Right atrium auricular region (tissue), 2 donors: ENCODE data around the gene PRRT3. TPM values are rescaled to one million over a fixed set of nuclear protein-coding genes. Genes with fewer than 3 reads are reported as not detected.
"Not testable (repeated sequence)": the region's sequence is repeated elsewhere in the genome, so short reads cannot be mapped to it uniquely, and the experiment has no call there.

Source experiments
- DNase-seq: peaks from one replicate; pipeline ENCODE4 v3.0.0-alpha.2; 2019; ENCODE audit warnings: low spot score
- H3K27ac ChIP-seq, 2 donors: fragments of 200-600 bp; sonication (generic); 1 replicate in 1 of 2; 2 replicates in 1 of 2; pipeline ENCODE4 v1.5.1; 2016 to 2019
- H3K27me3 ChIP-seq, 2 donors: fragments of 200-600 bp; sonication (generic); one replicate each; pipeline versions ENCODE4 v1.5.1 to v1.6.0; 2017 to 2019
- H3K36me3 ChIP-seq: fragments of 200-600 bp; sonication (generic); one replicate; pipeline ENCODE4 v1.5.1; 2016
- H3K4me1 ChIP-seq, 2 donors: fragments of 200-600 bp; sonication (generic); one replicate each; pipeline versions ENCODE4 v1.5.1 to v1.6.0; 2017 to 2019
- H3K4me3 ChIP-seq, 2 donors: fragments of 200-600 bp; sonication (generic); 1 replicate in 1 of 2; 2 replicates in 1 of 2; pipeline ENCODE4 v1.5.1; 2017 to 2019; ENCODE audit warnings: mild to moderate bottlenecking in 1 of 2, moderate library complexity in 1 of 2
- H3K9me3 ChIP-seq, 2 donors: fragments of 200-600 bp; sonication (generic); one replicate each; pipeline ENCODE4 v1.5.1; 2019
- total RNA-seq, 2 donors: library from RNA; depleted of rRNA; stranded (reverse); fragments of >200 nt; gene quantifications; one replicate each; pipeline ENCODE4 v1.1.0, GENCODE V29; 2016
- TF ChIP-seq, protein P1 (sequence below), 2 donors: fragments of 200-600 bp; sonication (generic); IDR thresholded peaks; one replicate each; pipeline ENCODE4 v1.5.1; 2019; ENCODE audit warnings: antibody characterized with exemption in 2 of 2

PRRT3 gene
- total RNA-seq, 2 donors from 2014 or later: 1.4 to 1.9 TPM

DNA sequence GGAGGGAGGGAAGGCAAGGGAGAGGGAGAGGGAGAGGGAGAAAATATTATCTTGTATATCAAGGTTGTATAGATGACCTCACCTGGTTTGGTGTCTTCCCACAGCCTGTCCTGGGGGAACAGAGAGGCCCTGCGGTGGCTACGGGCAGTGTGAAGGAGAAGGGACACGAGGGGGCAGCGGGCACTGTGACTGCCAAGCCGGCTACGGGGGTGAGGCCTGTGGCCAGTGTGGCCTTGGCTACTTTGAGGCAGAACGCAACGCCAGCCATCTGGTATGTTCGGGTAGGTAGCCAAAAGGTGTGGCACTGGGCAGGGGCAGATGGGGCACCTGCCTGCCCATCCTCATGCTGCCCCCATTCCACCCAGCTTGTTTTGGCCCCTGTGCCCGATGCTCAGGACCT is 11.5 kb downstream of the PRRT3 start:
- H3K4me1 ChIP-seq: peaks cover 0 to 7% of the 10 kb centered on the region in 2 donors
- H3K36me3 ChIP-seq: peaks cover 41% of the 10 kb centered on the region
- DNase-seq: no peak
- no peak overlapping the region for H3K27ac ChIP-seq
- H3K4me3 ChIP-seq: no peak overlapping the region
- H3K27me3 ChIP-seq: no peaks in the 10 kb centered on the region
- H3K9me3 ChIP-seq: no peaks in the 10 kb centered on the region
- TF ChIP-seq, protein P1, sequence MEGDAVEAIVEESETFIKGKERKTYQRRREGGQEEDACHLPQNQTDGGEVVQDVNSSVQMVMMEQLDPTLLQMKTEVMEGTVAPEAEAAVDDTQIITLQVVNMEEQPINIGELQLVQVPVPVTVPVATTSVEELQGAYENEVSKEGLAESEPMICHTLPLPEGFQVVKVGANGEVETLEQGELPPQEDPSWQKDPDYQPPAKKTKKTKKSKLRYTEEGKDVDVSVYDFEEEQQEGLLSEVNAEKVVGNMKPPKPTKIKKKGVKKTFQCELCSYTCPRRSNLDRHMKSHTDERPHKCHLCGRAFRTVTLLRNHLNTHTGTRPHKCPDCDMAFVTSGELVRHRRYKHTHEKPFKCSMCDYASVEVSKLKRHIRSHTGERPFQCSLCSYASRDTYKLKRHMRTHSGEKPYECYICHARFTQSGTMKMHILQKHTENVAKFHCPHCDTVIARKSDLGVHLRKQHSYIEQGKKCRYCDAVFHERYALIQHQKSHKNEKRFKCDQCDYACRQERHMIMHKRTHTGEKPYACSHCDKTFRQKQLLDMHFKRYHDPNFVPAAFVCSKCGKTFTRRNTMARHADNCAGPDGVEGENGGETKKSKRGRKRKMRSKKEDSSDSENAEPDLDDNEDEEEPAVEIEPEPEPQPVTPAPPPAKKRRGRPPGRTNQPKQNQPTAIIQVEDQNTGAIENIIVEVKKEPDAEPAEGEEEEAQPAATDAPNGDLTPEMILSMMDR (IDR thresholded peaks at IDR 0.05): no peak

DNA sequence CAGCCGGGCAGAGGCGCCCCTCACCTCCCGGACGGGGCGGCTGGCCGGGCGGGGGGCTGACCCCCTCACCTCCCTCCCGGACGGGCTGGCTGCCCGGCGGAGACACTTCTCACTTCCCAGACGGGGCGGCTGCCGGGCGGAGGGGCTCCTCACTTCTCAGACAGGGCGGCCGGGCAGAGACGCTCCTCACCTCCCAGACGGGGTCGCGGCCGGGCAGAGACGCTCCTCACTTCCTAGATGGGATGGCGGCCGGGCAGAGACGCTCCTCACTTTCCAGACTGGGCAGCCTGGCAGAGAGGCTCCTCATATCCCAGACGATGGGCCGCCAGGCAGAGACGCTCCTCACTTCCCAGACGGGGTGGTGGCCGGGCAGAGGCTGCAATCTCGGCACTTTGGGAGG is 12.3 kb downstream of the PRRT3 start:
- peaks cover 41% of the 10 kb centered on the region for H3K36me3 ChIP-seq
- H3K27me3 ChIP-seq: not testable (repeated sequence)

DNA sequence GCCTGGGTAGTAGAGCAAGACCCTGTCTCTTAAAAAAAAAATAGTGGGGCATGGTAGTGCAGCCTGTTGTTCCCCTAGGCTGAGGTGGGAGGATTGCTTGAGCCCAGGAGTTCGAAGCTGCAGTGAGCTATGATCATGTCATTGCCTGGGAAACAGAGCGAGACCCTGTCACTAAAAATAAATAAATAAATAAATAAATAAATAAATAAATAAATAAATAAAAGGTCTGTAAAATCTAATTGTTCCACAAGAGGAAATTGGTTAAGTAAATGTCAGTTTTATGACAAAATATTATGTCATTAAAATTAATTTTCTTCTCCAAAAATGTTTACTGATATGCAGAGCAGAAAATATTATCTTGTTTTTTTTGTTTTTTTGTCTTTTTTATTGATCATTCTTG is 13.2 kb downstream of the PRRT3 start:
- peaks cover 0 to 22% of the 10 kb centered on the region in 2 donors for H3K4me1 ChIP-seq
- no peak overlapping the region for H3K4me3 ChIP-seq
- TF ChIP-seq, protein P1 (IDR thresholded peaks at IDR 0.05): no peak
- H3K36me3 ChIP-seq: peaks cover 40% of the 10 kb centered on the region
- H3K27ac ChIP-seq: no peak overlapping the region
- no peaks in the 10 kb centered on the region for H3K9me3 ChIP-seq
- no peak for DNase-seq
- H3K27me3 ChIP-seq: no peaks in the 10 kb centered on the region

More for the DNA sequence above, 12.3 kb downstream of the PRRT3 start:
- not testable (repeated sequence) for H3K27ac ChIP-seq, DNase-seq, H3K9me3 ChIP-seq, H3K4me3 ChIP-seq
- peaks cover 0 to 14% of the 10 kb centered on the region in 2 donors for H3K4me1 ChIP-seq

DNA sequence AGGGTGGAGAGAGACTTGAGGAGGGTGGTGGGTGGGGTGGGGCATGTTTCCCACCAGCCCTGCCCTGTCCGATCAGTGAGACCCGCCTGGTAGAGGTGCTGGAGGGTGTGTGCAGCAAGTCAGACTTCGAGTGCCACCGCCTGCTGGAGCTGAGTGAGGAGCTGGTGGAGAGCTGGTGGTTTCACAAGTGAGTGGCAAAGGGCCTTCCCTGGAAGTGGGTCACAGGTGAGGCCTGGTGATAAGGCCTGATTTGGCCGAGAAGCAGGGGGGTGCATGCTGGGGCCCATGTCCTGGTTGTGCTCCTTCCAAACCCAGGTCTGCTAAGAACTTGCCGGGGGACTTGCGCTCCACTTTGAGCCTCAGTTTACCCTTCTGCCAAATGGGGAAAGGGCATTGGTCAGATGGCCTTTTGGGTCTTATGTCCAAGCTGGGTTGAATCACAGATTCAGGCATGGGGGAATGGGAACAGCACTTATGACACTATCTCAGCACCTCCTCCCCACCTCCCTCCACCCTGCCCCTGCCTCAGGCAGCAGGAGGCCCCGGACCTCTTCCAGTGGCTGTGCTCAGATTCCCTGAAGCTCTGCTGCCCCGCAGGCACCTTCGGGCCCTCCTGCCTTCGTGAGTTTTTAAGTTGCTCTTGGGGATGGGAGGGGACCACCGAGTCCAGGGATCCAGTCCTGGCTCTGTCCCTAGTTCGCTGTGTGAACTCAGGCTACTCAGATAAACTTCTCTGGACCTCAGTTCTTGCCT is 14.5 kb downstream of the PRRT3 start:
- Histone ChIP-seq H3K4me3 (no peak overlapping the region), H3K9me3 (no peaks in the 10 kb centered on the region), H3K4me1 (peaks cover 0 to 23% of the 10 kb centered on the region in 2 donors), H3K27ac (no peak overlapping the region), H3K27me3 (no peaks in the 10 kb centered on the region), H3K36me3 (peaks cover 35% of the 10 kb centered on the region)
- no peak for DNase-seq
- TF ChIP-seq, protein P1 (IDR thresholded peaks at IDR 0.05): no peak

DNA sequence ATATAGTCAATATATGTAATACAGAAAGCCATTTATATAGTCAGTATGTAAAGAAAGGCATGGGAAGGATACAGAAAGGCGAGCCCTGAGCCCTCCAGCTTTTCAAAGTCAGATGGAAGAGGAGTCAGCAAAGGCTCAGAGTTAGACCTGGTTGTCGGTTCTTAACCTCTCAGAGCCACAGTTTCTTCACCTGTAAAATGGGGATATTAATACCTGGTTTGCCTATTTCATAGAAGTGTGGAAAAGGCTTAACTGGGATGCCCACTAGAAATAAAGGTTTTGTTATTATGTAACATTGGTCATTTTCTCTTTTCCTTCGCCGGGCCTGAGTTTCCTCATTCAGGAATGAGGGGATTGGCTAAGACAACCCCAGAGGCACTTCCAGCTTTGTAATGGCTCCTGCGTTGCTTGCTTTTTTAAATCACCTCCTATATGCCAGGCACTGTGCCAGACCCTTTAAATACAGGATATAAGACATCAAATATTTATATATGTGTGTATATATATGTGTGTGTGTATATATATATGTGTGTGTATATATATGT is 16.2 kb downstream of the PRRT3 start:
- peaks cover 25% of the 10 kb centered on the region for H3K36me3 ChIP-seq
- no peak overlapping the region for H3K4me3 ChIP-seq
- TF ChIP-seq, protein P1 (IDR thresholded peaks at IDR 0.05): no peak
- no peaks in the 10 kb centered on the region for H3K27me3 ChIP-seq
- no peak overlapping the region for H3K27ac ChIP-seq
- peaks cover 0 to 31% of the 10 kb centered on the region in 2 donors for H3K4me1 ChIP-seq
- no peaks in the 10 kb centered on the region for H3K9me3 ChIP-seq
- DNase-seq: no peak

- TF ChIP-seq, protein P1 (IDR thresholded peaks at IDR 0.05): no peak
- Histone ChIP-seq H3K4me3 (peak overlapping the region in 1 of 2 donors; percentile 68), H3K27me3 (no peaks in the 10 kb centered on the region), H3K4me1 (peaks cover 0 to 31% of the 10 kb centered on the region in 2 donors), H3K36me3 (peaks cover 29% of the 10 kb centered on the region), H3K9me3 (no peaks in the 10 kb centered on the region), H3K27ac (no peak overlapping the region)
- DNase-seq: no peak
Measured at GRCh38 chr3:9934993-9935392, 17.2 kb downstream of the PRRT3 start.
